LNCAP (cell line): ENCODE results near the gene RPS6KA5.

ENCODE experiments used
- TF ChIP-seq, protein P1 (sequence below): fragments of 450-650 bp; IDR thresholded peaks from 2 replicates; pipeline ENCODE4 v1.5.1; 2017; ENCODE audit warnings: mild to moderate bottlenecking

Gene RPS6KA5

DNA sequence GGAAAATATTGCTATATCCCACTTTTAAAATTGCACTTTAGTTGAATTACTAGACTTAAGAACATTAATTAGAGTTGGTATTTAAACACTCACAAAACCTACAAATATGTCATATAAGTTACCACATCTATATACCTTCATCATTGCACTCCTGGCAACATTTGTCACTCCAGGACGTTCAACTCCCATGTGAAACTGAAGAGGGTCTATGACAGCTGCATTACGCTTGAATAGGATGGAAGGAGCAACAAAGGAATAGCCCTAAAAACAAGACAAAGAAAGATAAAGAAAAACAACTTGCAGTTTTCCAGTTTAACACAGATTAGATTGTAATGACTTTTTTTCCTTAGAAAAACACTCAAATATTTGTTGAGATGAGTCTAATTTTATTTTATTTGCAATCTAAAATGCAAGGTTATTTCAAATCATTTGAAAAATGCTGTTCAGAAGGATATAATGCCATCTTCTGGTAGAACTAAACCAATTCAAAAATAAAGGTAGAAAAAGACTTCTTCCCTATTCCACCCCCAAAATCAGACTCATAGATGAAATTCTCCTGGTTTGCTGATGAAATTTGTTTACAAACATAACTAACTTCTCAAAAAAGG is 159.9 kb downstream of the RPS6KA5 start:
- TF ChIP-seq, protein P1, sequence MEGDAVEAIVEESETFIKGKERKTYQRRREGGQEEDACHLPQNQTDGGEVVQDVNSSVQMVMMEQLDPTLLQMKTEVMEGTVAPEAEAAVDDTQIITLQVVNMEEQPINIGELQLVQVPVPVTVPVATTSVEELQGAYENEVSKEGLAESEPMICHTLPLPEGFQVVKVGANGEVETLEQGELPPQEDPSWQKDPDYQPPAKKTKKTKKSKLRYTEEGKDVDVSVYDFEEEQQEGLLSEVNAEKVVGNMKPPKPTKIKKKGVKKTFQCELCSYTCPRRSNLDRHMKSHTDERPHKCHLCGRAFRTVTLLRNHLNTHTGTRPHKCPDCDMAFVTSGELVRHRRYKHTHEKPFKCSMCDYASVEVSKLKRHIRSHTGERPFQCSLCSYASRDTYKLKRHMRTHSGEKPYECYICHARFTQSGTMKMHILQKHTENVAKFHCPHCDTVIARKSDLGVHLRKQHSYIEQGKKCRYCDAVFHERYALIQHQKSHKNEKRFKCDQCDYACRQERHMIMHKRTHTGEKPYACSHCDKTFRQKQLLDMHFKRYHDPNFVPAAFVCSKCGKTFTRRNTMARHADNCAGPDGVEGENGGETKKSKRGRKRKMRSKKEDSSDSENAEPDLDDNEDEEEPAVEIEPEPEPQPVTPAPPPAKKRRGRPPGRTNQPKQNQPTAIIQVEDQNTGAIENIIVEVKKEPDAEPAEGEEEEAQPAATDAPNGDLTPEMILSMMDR = peak; percentile 24; the same call in 1 of the 2 replicates

DNA sequence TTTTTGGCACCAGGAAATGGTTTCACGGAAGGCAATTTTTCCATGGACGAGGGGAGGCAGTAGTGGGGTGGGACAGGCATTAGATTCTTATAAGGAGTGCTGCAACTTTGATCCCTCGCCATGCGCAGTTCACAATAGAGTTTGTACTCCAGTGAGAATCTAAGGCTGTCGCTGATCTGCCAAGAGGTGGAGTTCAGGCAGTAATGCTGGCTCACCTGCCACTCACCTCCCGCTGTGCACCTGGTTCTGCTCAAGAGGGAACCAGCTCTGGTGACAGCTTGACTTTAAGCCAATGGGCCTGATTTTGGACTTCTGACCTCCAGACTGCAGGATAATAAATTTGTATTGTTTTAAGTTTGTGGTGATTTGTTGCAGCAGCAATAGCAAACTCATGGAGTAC is 163.4 kb downstream of the RPS6KA5 start:
- TF ChIP-seq, protein P1 = no peak

DNA sequence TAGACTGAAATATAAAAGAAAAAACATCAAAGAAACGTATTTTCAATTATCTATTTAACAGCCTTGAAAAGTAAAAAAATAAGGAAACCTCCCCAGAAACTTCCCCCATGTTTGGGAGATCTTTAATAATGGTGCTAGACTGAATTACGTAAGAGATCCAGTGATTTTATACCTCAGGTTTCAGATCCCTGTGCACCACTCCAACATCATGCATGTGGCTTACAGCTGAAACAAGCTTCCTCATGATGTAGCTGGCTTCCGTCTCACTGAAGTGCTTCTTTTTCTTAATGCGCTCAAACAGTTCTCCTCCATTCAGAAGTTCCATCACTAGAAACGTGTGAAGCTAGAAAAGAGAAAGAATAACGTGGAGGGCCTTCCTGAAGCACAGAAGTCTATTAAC is 166.2 kb downstream of the RPS6KA5 start:
- TF ChIP-seq, protein P1 = no peak

DNA sequence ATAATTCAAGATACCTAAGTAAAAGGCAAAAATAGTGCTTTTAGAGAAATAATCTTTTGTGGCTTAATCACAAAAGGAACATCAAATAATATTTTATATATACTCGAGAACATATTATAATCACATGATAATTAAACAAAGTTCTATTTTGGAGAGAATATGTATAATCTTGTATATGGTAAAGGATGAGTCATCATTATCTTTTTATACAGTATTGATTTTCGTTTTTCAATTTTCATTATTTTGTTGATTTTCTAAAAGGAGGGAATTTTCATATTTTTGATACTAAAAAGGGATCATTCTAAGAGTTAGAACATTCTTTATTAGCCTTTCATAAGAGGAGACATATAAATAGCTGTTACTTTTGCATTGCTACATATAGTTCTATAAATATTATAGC is 166.9 kb downstream of the RPS6KA5 start:
- TF ChIP-seq, protein P1 = no peak

DNA sequence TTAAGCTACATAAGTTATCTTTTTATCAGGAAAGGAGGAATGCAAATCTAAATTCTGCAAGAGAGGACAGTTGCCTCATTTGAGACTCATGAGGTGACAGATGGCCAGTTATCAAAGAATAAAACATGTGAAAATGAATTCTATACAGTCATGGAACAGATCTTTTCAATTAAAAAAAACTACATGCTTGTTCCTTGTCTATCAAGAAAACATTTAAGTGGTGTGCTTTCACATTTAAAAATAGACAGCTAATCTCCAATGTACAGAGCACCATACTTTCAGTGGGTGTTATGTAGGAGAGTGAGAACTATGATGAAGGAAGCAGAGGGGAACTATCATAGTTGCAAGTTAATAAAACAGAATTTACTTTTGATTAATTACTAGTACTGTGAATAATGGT is 167.5 kb downstream of the RPS6KA5 start:
- TF ChIP-seq, protein P1 = no peak

DNA sequence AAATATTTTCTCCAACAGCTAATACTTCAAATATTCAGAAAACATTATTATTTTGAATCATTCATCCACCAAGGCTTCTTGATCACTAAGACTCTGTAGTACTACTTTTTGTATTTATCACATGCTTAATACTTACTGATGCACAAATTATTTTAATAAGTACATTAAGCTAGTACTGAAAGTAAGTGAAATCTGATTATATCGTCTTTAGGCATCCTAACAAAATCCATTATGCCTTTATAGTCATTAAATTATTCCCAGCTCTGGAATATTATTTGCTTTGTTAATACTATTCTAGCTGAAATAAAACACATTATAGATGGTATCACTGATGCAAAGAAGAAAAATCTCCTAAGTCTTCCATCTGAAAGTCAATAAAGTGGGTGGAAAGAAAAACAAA is 169.1 kb downstream of the RPS6KA5 start:
- TF ChIP-seq, protein P1 = no peak

DNA sequence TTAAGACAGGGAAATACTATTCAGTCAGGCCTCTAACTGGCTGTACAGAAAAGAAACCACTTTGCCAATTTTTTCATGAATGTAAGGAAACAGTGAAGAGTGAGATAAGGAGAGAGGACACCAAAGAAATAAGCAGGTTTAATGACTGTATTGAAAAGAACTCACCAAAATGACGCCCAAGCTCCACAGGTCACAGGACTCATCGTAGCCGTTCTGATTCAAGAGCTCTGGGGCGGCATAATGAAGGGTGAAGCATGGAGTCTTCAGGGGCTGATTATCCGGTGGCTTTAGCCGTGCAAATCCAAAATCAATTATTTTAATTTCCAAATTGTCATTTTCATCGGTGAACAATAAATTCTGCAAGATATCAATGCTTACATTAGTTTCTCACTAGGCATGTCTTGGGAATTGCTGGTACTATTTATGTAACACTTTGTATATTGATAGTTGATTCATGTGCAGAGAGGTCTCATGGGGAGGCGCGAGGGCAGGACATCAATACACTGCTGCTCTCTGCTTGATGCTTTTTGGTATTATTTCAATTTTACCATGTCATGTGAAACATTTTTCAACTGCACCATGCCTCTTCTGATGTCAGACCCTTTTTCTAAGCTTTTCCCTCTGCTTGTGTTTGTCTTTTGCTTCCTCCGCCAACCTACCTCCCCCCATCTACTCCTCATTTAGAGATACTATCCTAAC is 170.0 kb downstream of the RPS6KA5 start:
- TF ChIP-seq, protein P1 = no peak
